A673 (cell line): ENCODE measurements around the gene YIPF4. TPM values are rescaled to one million over a fixed set of nuclear protein-coding genes. Genes with fewer than 3 reads are reported as not detected.

Source experiments
- BruUV-seq: library from RNA; stranded (reverse); fragments of 400-500 nt; replicated peaks from 2 replicates; lab custom pipeline; 2021; lab: Mats Ljungman, UMichigan
- CTCF ChIA-PET: fragments of 300-600 bp; sonication (Branson Sonifier 250); formaldehyde crosslinking; loops from one replicate; lab custom pipeline; 2022; ENCODE audit warnings: antibody characterized with exemption; lab: Charles Lee
- POLR2A ChIA-PET: fragments of 300-600 bp; sonication (Branson Sonifier 250); formaldehyde crosslinking; loops from one replicate; lab custom pipeline; 2022; ENCODE audit warnings: antibody characterized with exemption; ENCODE audit not compliant: low non-redundant PET; lab: Charles Lee
- DNase-seq: peaks from one replicate; pipeline ENCODE4 v3.0.0-alpha.2; 2015; ENCODE audit warnings: low spot score
- H3K27ac ChIP-seq: fragments of 200-600 bp; sonication (generic); 2 replicates; pipeline ENCODE4 v1.5.1; 2016; ENCODE audit warnings: mixed run types, low read depth, mild to moderate bottlenecking, mixed read lengths, antibody characterized with exemption, low read length; ENCODE audit not compliant: poor library complexity, severe bottlenecking
- H3K27me3 ChIP-seq: fragments of 200-600 bp; sonication (generic); replicated peaks from 2 replicates; pipeline ENCODE4 v1.6.1; 2017; ENCODE audit warnings: mixed run types, low read depth, mild to moderate bottlenecking, mixed read lengths, antibody characterized with exemption, low read length; ENCODE audit not compliant: insufficient read depth, poor library complexity
- H3K36me3 ChIP-seq: fragments of 200-600 bp; sonication (generic); 2 replicates; pipeline ENCODE4 v1.6.1; 2016; ENCODE audit warnings: mixed run types, mild to moderate bottlenecking, mixed read lengths, antibody characterized with exemption, low read length; ENCODE audit not compliant: insufficient read depth, poor library complexity, severe bottlenecking
- H3K4me1 ChIP-seq: fragments of 200-600 bp; sonication (generic); 2 replicates; pipeline ENCODE4 v1.6.1; 2017; ENCODE audit warnings: mixed run types, mild to moderate bottlenecking, mixed read lengths, antibody characterized with exemption, low read length; ENCODE audit not compliant: insufficient read depth, poor library complexity, severe bottlenecking
- H3K4me3 ChIP-seq: fragments of 200-600 bp; sonication (generic); 2 replicates; pipeline ENCODE4 v1.5.1; 2016; ENCODE audit warnings: low read depth, mixed run types, mild to moderate bottlenecking, mixed read lengths, low read length; ENCODE audit not compliant: poor library complexity, severe bottlenecking
- H3K9me3 ChIP-seq: fragments of 200-600 bp; sonication (generic); 2 replicates; pipeline ENCODE4 v1.6.1; 2016; ENCODE audit warnings: mixed run types, low read depth, mild to moderate bottlenecking, mixed read lengths, antibody characterized with exemption, low read length; ENCODE audit not compliant: poor library complexity, severe bottlenecking
- CTCF ChIP-seq: fragments of 300-800, 200-600 bp; sonication (generic); conservative IDR thresholded peaks from 2 replicates; pipeline ENCODE4 v1.5.1; 2017; ENCODE audit warnings: low read depth, mild to moderate bottlenecking, antibody characterized with exemption, low read length, moderate library complexity, mixed read lengths
- EZH2 ChIP-seq: fragments of 200-600 bp; sonication (generic); IDR thresholded peaks from 2 replicates; pipeline ENCODE4 v1.6.1; 2017; ENCODE audit warnings: borderline replicate concordance, low read depth, mild to moderate bottlenecking, mixed read lengths, antibody characterized with exemption, low read length; ENCODE audit not compliant: poor library complexity, severe bottlenecking
- intact Hi-C: fragments of 100-400 bp; cut with micrococcal nuclease; formaldehyde crosslinking; loops from one replicate; pipeline ENCODE4 v1.10.0; 2022; ENCODE audit not compliant: unreplicated experiment
- total RNA-seq: library from RNA; stranded (reverse); gene quantifications from 2 replicates; pipeline ENCODE4 v1.2.3, GENCODE V29; 2021

YIPF4 gene
- total RNA-seq, 1 experiment from 2014 or later = 40.7 TPM

GRCh38 chr2:32258242-32258641 lies 19.5 kb upstream of the YIPF4 start:
- no peak overlapping the region for H3K4me3 ChIP-seq
- DNase-seq = no peak
- H3K27ac ChIP-seq = no peak overlapping the region
- no peaks in the 10 kb centered on the region for H3K9me3 ChIP-seq
- BruUV-seq = no TSS peak
- ChIA-PET POLR2A (no interaction called here), CTCF (no interaction called here)
- H3K36me3 ChIP-seq = no peaks in the 10 kb centered on the region
- H3K27me3 ChIP-seq = no peaks in the 10 kb centered on the region
- TF ChIP-seq EZH2 (no peak), CTCF (no peak)
- H3K4me1 ChIP-seq = no peaks in the 10 kb centered on the region
- intact Hi-C loops = no loop called here

- intact Hi-C loops = no loop called here
- BruUV-seq = no TSS peak
- Histone ChIP-seq H3K27me3 (no peaks in the 10 kb centered on the region), H3K27ac (no peak overlapping the region), H3K4me1 (no peaks in the 10 kb centered on the region), H3K36me3 (no peaks in the 10 kb centered on the region), H3K9me3 (no peaks in the 10 kb centered on the region), H3K4me3 (no peak overlapping the region)
- no peak for TF ChIP-seq EZH2
- no peak for TF ChIP-seq CTCF
- DNase-seq = no peak
- ChIA-PET CTCF (no interaction called here), POLR2A (no interaction called here)
These were observed 17.3 kb upstream of the YIPF4 start for GRCh38 chr2:32260376-32260775.

GRCh38 chr2:32262105-32262504 lies 15.6 kb upstream of the YIPF4 start:
- H3K27me3 ChIP-seq = no peaks in the 10 kb centered on the region
- no peaks in the 10 kb centered on the region for H3K36me3 ChIP-seq
- TF ChIP-seq CTCF (no peak), EZH2 (no peak)
- POLR2A ChIA-PET = no interaction called here
- DNase-seq = no peak
- no peak overlapping the region for H3K27ac ChIP-seq
- CTCF ChIA-PET = no interaction called here
- no peak overlapping the region for H3K4me3 ChIP-seq
- no peaks in the 10 kb centered on the region for H3K4me1 ChIP-seq
- BruUV-seq = no TSS peak
- H3K9me3 ChIP-seq = no peaks in the 10 kb centered on the region
- intact Hi-C loops = no loop called here
